DOHH2 (cell line): ENCODE results near the gene FN3KRP.

ENCODE experiments used
- H3F3A ChIP-seq: fragments of 200-600 bp; sonication (generic), shearing (Covaris generic); 2 replicates; pipeline ENCODE4 v1.6.0; 2016; ENCODE audit warnings: antibody characterized with exemption, mild to moderate bottlenecking; ENCODE audit not compliant: control insufficient read depth, insufficient read depth
- H3K27ac ChIP-seq: fragments of 200-600 bp; sonication (generic); 2 replicates; pipeline ENCODE4 v1.5.1; 2014; ENCODE audit warnings: low read depth, mild to moderate bottlenecking, low read length, moderate library complexity
- H3K27me3 ChIP-seq: fragments of 200-600 bp; sonication (generic); 2 replicates; pipeline ENCODE4 v1.6.1; 2014; ENCODE audit warnings: mild to moderate bottlenecking, low read length, mixed read lengths; ENCODE audit not compliant: control insufficient read depth
- H3K36me3 ChIP-seq: fragments of 200-600 bp; sonication (generic); 2 replicates; pipeline ENCODE4 v1.6.1; 2014; ENCODE audit warnings: mild to moderate bottlenecking, low read length, moderate library complexity, mixed read lengths; ENCODE audit not compliant: control insufficient read depth
- H3K4me1 ChIP-seq: fragments of 200-600 bp; sonication (generic); 2 replicates; pipeline ENCODE4 v1.6.1; 2014; ENCODE audit warnings: mild to moderate bottlenecking, low read length, mixed read lengths; ENCODE audit not compliant: control insufficient read depth
- H3K4me2 ChIP-seq: fragments of 200-600 bp; sonication (generic); 2 replicates; pipeline ENCODE4 v1.6.0; 2014; ENCODE audit warnings: mild to moderate bottlenecking, low read length, moderate library complexity
- H3K4me3 ChIP-seq: fragments of 200-600 bp; sonication (generic); 2 replicates; pipeline ENCODE4 v1.5.1; 2014; ENCODE audit warnings: mild to moderate bottlenecking, low read length, mixed read lengths
- H3K79me2 ChIP-seq: fragments of 200-600 bp; sonication (generic); 2 replicates; pipeline ENCODE4 v1.6.1; 2014; ENCODE audit warnings: mild to moderate bottlenecking, low read length, mixed read lengths; ENCODE audit not compliant: control insufficient read depth
- H3K9me2 ChIP-seq: fragments of 200-600 bp; sonication (generic); replicated peaks from 2 replicates; pipeline ENCODE4 v1.6.1; 2014; ENCODE audit warnings: mild to moderate bottlenecking, low read length, mixed read lengths; ENCODE audit not compliant: control insufficient read depth
- H3K9me3 ChIP-seq: fragments of 200-600 bp; sonication (generic); 2 replicates; pipeline ENCODE4 v1.6.1; 2014; ENCODE audit warnings: antibody characterized with exemption, low read length, mixed read lengths; ENCODE audit not compliant: control insufficient read depth, insufficient read depth
- H4K20me1 ChIP-seq: fragments of 200-600 bp; sonication (generic); 2 replicates; pipeline ENCODE4 v1.6.0; 2014; ENCODE audit warnings: low read depth, mild to moderate bottlenecking, antibody characterized with exemption, low read length, moderate library complexity; ENCODE audit not compliant: control insufficient read depth, insufficient read depth
- EZH2phosphoT487 ChIP-seq: fragments of 200-600 bp; sonication (generic); IDR thresholded peaks from 2 replicates; pipeline ENCODE4 v1.6.1; 2017; ENCODE audit warnings: borderline replicate concordance, mild to moderate bottlenecking, antibody characterized with exemption, low read length, moderate library complexity, mixed read lengths
- TF ChIP-seq, protein P1 (sequence below): fragments of 200-600 bp; sonication (generic); IDR thresholded peaks from one replicate; pipeline ENCODE4 v1.5.1; 2014; ENCODE audit warnings: antibody characterized with exemption, mild to moderate bottlenecking, low read depth, low read length; ENCODE audit not compliant: poor library complexity, severe bottlenecking

FN3KRP gene

DNA sequence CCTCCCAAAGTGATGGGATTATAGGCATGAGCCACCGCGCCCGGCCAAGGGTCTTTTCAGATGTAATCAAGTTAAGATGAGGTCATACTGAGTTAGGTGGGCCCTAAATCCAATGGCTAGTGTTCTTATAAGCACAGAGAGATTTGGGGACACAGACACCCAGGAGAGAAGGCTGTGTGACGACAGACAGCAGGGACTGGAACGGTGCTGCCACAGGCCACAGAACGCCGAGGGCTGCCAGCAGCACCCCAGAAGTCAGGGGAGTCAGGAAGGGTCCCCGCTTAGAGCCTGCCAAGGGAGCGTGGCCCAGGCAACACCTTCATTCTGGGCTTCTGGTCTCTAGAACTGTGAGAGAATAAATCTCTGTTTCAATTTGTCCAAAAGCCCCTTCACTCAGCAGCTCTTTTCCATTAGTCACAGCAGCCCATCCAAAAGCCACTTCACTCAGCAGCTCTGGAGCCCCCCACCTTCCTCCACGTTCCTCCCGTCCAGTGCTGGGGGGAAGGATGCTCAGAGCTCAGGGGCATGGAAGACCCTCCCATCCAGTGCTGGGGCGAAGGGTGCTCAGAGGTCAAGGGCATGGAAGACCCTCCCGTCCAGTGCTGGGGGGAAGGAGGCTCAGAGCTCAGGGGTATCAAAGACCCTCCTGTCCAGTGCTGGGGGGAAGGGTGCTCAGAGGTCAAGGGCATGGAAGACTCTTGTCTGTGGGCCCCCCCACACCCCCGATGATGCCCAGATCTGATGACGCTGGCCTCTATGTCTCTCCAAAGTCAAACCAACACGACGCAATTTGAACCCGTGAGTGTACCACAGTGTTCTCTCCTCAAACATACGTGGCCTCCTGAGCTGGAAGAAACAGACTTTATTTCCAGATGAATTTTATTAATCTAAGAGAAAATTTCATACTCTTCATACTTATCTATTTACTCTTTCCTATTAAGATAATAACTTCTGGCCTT lies 29.9 kb upstream of the FN3KRP start:
- H3K27me3 ChIP-seq = no peaks in the 10 kb centered on the region
- H3K9me3 ChIP-seq = no peaks in the 10 kb centered on the region
- no peaks in the 10 kb centered on the region for H3K36me3 ChIP-seq
- H4K20me1 ChIP-seq = no peaks in the 10 kb centered on the region
- no peaks in the 10 kb centered on the region for H3K9me2 ChIP-seq
- H3K4me3 ChIP-seq = no peak overlapping the region
- no peak overlapping the region for H3K4me2 ChIP-seq
- no peak overlapping the region for H3K27ac ChIP-seq
- H3K4me1 ChIP-seq = no peaks in the 10 kb centered on the region
- no peak for TF ChIP-seq EZH2phosphoT487
- TF ChIP-seq, protein P1, sequence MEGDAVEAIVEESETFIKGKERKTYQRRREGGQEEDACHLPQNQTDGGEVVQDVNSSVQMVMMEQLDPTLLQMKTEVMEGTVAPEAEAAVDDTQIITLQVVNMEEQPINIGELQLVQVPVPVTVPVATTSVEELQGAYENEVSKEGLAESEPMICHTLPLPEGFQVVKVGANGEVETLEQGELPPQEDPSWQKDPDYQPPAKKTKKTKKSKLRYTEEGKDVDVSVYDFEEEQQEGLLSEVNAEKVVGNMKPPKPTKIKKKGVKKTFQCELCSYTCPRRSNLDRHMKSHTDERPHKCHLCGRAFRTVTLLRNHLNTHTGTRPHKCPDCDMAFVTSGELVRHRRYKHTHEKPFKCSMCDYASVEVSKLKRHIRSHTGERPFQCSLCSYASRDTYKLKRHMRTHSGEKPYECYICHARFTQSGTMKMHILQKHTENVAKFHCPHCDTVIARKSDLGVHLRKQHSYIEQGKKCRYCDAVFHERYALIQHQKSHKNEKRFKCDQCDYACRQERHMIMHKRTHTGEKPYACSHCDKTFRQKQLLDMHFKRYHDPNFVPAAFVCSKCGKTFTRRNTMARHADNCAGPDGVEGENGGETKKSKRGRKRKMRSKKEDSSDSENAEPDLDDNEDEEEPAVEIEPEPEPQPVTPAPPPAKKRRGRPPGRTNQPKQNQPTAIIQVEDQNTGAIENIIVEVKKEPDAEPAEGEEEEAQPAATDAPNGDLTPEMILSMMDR = no peak
- H3K79me2 ChIP-seq = no peaks in the 10 kb centered on the region
- no peaks in the 10 kb centered on the region for H3F3A ChIP-seq

DNA sequence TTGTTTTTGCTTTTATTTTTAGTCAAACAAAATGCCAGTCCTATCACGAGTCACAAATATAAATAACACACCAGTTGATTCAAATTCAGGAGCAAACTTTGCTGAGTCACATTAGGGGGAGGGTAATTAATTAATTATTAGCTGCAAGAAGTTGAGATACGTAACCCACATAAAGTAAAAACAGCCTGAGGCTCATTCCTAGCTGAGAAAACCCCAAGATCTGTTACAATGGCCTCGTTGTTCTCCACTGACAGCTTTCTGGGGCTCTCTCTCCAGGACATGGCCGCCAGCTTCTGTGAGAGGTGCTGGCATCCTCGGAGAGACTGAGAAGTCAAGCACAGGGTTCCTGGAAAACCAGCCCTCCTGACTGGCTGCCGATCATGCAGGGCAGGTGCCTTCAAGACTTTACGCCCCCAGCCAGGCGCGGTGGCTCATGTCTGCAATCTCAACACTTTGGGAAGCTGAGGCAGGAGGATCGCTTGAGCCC lies 29.1 kb upstream of the FN3KRP start:
- Histone ChIP-seq H3K4me3 (no peak overlapping the region), H3K27ac (no peak overlapping the region), H3K36me3 (no peaks in the 10 kb centered on the region), H3K9me3 (no peaks in the 10 kb centered on the region), H4K20me1 (no peaks in the 10 kb centered on the region), H3K79me2 (no peaks in the 10 kb centered on the region), H3F3A (no peaks in the 10 kb centered on the region), H3K27me3 (no peaks in the 10 kb centered on the region), H3K4me1 (no peaks in the 10 kb centered on the region), H3K4me2 (no peak overlapping the region), H3K9me2 (no peaks in the 10 kb centered on the region)
- TF ChIP-seq, protein P1 = no peak
- TF ChIP-seq EZH2phosphoT487 = no peak

DNA sequence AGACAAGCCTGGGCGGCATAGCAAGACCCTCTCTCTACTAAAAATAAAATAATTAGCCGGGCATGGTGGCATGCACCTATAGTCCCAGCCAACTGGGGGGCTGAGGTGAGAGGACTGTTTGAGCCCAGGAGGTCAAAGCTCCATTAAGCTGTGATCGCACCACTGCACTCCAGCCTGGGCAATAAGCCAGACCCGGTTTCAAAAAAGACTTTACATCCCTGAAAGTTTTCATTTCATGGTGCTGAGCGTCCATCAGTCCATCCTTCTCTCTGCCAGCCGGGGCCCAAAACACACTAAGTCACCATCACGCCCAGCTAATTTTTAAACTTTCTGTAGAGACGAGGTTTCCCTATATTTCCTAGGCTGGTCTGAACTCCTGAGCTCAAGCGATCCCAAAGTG lies 28.6 kb upstream of the FN3KRP start:
- Histone ChIP-seq H3K79me2 (no peaks in the 10 kb centered on the region), H3K27ac (no peak overlapping the region), H3K4me2 (no peak overlapping the region), H3K4me3 (no peak overlapping the region), H3F3A (no peaks in the 10 kb centered on the region), H3K9me3 (no peaks in the 10 kb centered on the region), H4K20me1 (no peaks in the 10 kb centered on the region), H3K27me3 (no peaks in the 10 kb centered on the region), H3K9me2 (no peaks in the 10 kb centered on the region), H3K4me1 (no peaks in the 10 kb centered on the region), H3K36me3 (no peaks in the 10 kb centered on the region)
- TF ChIP-seq EZH2phosphoT487 = no peak
- TF ChIP-seq, protein P1 = no peak
